Right lobe of liver (tissue), 4 donors: ENCODE data around the gene CD300E.

Experiments
- POLR2A ChIP-seq: fragments of 450-650 bp; IDR thresholded peaks from one replicate; pipeline ENCODE4 v1.6.1; 2017; ENCODE audit warnings: antibody characterized with exemption, mild to moderate bottlenecking
- TF ChIP-seq, protein P1 (sequence below), 4 donors: fragments of 200-600 bp in 3 of 4; fragments of 450-650 bp in 1 of 4; IDR thresholded peaks; one replicate each; pipeline versions ENCODE4 v1.5.1 to v1.8.0; 2016 to 2022; ENCODE audit warnings: antibody characterized with exemption in 4 of 4, mild to moderate bottlenecking in 2 of 4
- donor health status: DM: no; HTN: no; CAD: no.
- donor health status: DM: no; HTN: no; CAD: no.
- donor health status: DM: no; HTN: yes; CAD: no.

DNA sequence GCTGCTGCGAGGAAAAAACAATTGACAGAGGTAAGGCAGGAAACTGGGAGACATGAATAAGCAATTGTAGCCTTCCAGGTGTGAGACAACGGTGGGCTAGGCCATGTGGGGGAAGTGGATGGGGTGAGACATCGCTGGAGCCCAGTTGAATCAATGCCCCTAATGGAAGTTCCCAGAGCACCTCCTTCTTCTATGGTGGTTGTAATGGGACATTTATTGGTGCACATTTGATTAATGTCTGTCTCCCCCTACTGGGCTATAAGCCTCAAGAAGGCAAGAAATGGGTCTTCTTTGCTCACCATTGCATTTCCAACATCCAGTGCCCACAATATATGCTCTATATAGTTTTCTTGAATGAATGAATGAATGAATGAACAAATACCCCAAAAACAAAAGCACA lies 22.7 kb upstream of the CD300E start:
- TF ChIP-seq, protein P1, sequence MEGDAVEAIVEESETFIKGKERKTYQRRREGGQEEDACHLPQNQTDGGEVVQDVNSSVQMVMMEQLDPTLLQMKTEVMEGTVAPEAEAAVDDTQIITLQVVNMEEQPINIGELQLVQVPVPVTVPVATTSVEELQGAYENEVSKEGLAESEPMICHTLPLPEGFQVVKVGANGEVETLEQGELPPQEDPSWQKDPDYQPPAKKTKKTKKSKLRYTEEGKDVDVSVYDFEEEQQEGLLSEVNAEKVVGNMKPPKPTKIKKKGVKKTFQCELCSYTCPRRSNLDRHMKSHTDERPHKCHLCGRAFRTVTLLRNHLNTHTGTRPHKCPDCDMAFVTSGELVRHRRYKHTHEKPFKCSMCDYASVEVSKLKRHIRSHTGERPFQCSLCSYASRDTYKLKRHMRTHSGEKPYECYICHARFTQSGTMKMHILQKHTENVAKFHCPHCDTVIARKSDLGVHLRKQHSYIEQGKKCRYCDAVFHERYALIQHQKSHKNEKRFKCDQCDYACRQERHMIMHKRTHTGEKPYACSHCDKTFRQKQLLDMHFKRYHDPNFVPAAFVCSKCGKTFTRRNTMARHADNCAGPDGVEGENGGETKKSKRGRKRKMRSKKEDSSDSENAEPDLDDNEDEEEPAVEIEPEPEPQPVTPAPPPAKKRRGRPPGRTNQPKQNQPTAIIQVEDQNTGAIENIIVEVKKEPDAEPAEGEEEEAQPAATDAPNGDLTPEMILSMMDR (IDR thresholded peaks at IDR 0.05) = peak in 2 of 4 donors; percentile 4 to 8
- TF ChIP-seq POLR2A = no peak
